C4-2B (cell line): ENCODE measurements around the gene GLRX2.

Experiments used
- CTCF ChIP-seq: fragments of 450-650 bp; conservative IDR thresholded peaks from 2 replicates; pipeline ENCODE4 v1.5.1; 2017; ENCODE audit warnings: mild to moderate bottlenecking
- ZFX ChIP-seq: fragments of 450-650 bp; IDR thresholded peaks from 2 replicates; pipeline ENCODE4 v1.6.1; 2017

- no peak for TF ChIP-seq CTCF
- TF ChIP-seq ZFX, result no peak
Measured at GRCh38 chr1:193085263-193085662, 20.0 kb downstream of the GLRX2 start.
